CD4-positive, alpha-beta memory T cell (primary cell): ENCODE results near the gene NRCAM. TPM values are rescaled to one million over a fixed set of nuclear protein-coding genes. Genes with fewer than 3 reads are reported as not detected.

Source experiments
- CTCF ChIA-PET: fragments of 350-600 bp; sonication (Branson Sonifier 250); formaldehyde crosslinking; loops from one replicate; lab custom pipeline; 2021; ENCODE audit warnings: inconsistent platforms; ENCODE audit not compliant: partially characterized antibody; lab: Charles Lee
- POLR2A ChIA-PET: fragments of 350-600 bp; sonication (Branson Sonifier 250); formaldehyde crosslinking; loops from one replicate; lab custom pipeline; 2021; ENCODE audit not compliant: partially characterized antibody; lab: Charles Lee
- DNase-seq, 5 donors: peaks; one replicate each; pipeline versions ENCODE4 v3.0.0 to v3.0.0-alpha.2; 2020 to 2022; ENCODE audit warnings: mixed read lengths in 1 of 5
- H3K27ac ChIP-seq: one replicate; pipeline ENCODE4 v1.7.0; 2013; ENCODE audit warnings: low read depth, low read length
- H3K27me3 ChIP-seq: 2 replicates; pipeline ENCODE4 v1.7.0; 2013; ENCODE audit warnings: mild to moderate bottlenecking, low read length, moderate library complexity; ENCODE audit not compliant: insufficient read depth
- H3K36me3 ChIP-seq: 2 replicates; pipeline ENCODE4 v1.7.0; 2013; ENCODE audit warnings: mild to moderate bottlenecking, low read length, moderate library complexity; ENCODE audit not compliant: insufficient read depth
- H3K4me1 ChIP-seq: 2 replicates; pipeline ENCODE4 v1.7.0; 2013; ENCODE audit warnings: mild to moderate bottlenecking, low read length, moderate library complexity; ENCODE audit not compliant: insufficient read depth
- H3K4me3 ChIP-seq, 2 donors: one replicate each; pipeline ENCODE4 v1.7.0; 2013; ENCODE audit warnings: low read length in 2 of 2, mild to moderate bottlenecking in 1 of 2
- H3K9me3 ChIP-seq, 2 donors: one replicate each; pipeline ENCODE4 v1.7.0; 2013; ENCODE audit warnings: low read length in 2 of 2, control low read depth in 1 of 2; ENCODE audit not compliant: control insufficient read depth in 1 of 2
- H3K27ac Mint-ChIP-seq, 7 donors: one replicate each; pipeline ENCODE4 v1.8.0; 2020 to 2021; ENCODE audit warnings: mixed read lengths in 7 of 7, mild to moderate bottlenecking in 6 of 7, inconsistent platforms in 3 of 7, moderate library complexity in 3 of 7
- H3K27me3 Mint-ChIP-seq, 2 donors: one replicate each; pipeline ENCODE4 v1.8.0; 2020 to 2021; ENCODE audit warnings: mixed read lengths in 2 of 2
- H3K36me3 Mint-ChIP-seq, 2 donors: one replicate each; pipeline ENCODE4 v1.8.0; 2020 to 2021; ENCODE audit warnings: mixed read lengths in 2 of 2, inconsistent platforms in 1 of 2, mild to moderate bottlenecking in 1 of 2
- H3K4me1 Mint-ChIP-seq, 4 donors: one replicate each; pipeline ENCODE4 v1.8.0; 2020 to 2021; ENCODE audit warnings: mixed read lengths in 4 of 4, mild to moderate bottlenecking in 1 of 4
- H3K4me3 Mint-ChIP-seq, 8 donors: one replicate each; pipeline ENCODE4 v1.8.0; 2020 to 2021; ENCODE audit warnings: mixed read lengths in 8 of 8, mild to moderate bottlenecking in 7 of 8, moderate library complexity in 6 of 8, inconsistent platforms in 3 of 8
- H3K9me3 Mint-ChIP-seq, 8 donors: one replicate each; pipeline ENCODE4 v1.8.0; 2020 to 2021; ENCODE audit warnings: mixed read lengths in 8 of 8, mild to moderate bottlenecking in 5 of 8, inconsistent platforms in 3 of 8, moderate library complexity in 1 of 8
- intact Hi-C: fragments of 100-400 bp; cut with micrococcal nuclease; formaldehyde crosslinking; loops from one replicate; pipeline ENCODE4 v1.15.1; 2023
- polyA plus RNA-seq, 2 donors: library from polyadenylated mRNA; unstranded; fragments of 300-500 nt; fragmentation: Illumina TruSeq; gene quantifications; one replicate each; pipeline ENCODE4 v1.2.3, GENCODE V29; 2021
- total RNA-seq, 2 experiments: library from RNA; stranded (reverse); gene quantifications; one replicate each; pipeline ENCODE4 v1.2.3, GENCODE V29; 2021

The NRCAM gene
- total and polyA plus RNA-seq, 4 experiments from 2014 or later, result 0.22 to 0.41 (median 0.32) TPM; not detected in 1

DNA sequence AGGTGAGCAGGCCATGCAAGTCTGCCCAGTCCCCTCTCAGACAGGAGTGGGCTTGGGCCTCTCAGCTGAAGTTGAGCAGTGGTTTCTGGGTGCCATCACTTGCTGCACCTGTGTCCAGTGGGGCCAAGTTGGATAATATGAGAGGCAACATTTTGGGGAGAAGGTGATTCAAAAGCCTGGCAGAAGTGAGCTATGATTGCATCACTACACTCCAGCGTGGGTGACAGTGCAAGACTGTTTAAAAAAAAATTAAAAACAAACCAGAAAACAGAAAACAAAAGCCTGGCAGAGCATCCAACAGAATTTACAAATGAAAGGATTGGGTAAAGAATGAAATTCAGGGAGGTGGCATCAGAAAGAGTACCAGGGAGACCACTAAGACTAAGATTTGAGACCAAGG is 204.5 kb downstream of the NRCAM start:
- H3K4me3 ChIP-seq, result no peak overlapping the region
- peaks cover 0 to 13% (median 4%) of the 10 kb centered on the region in 8 donors for H3K9me3 Mint-ChIP-seq
- no peak overlapping the region for H3K4me3 Mint-ChIP-seq
- H3K27me3 ChIP-seq, result no peaks in the 10 kb centered on the region
- peaks cover 3 to 6% of the 10 kb centered on the region in 2 donors for H3K27me3 Mint-ChIP-seq
- H3K27ac Mint-ChIP-seq, result no peak overlapping the region
- H3K27ac ChIP-seq, result no peak overlapping the region
- H3K36me3 Mint-ChIP-seq, result no peaks in the 10 kb centered on the region
- no peaks in the 10 kb centered on the region for H3K4me1 Mint-ChIP-seq
- intact Hi-C loops, result no loop called here
- ChIA-PET POLR2A (no interaction called here), CTCF (no interaction called here)
- no peaks in the 10 kb centered on the region for H3K9me3 ChIP-seq
- H3K4me1 ChIP-seq, result no peaks in the 10 kb centered on the region
- no peaks in the 10 kb centered on the region for H3K36me3 ChIP-seq
- no peak for DNase-seq

- ChIA-PET POLR2A (no interaction called here), CTCF (no interaction called here)
- peaks cover 0 to 7% (median 1%) of the 10 kb centered on the region in 8 donors for H3K9me3 Mint-ChIP-seq
Measured at GRCh38 chr7:108249453-108249852, 206.8 kb downstream of the NRCAM start.

GRCh38 chr7:108248821-108249220 is 207.4 kb downstream of the NRCAM start:
- Histone ChIP-seq H3K36me3 (no peaks in the 10 kb centered on the region), H3K9me3 (no peaks in the 10 kb centered on the region), H3K4me1 (no peaks in the 10 kb centered on the region), H3K27ac (no peak overlapping the region), H3K27me3 (no peaks in the 10 kb centered on the region), H3K4me3 (no peak overlapping the region)
- no peak for DNase-seq
- POLR2A ChIA-PET, result no interaction called here
- H3K27me3 Mint-ChIP-seq, result peaks cover 3 to 6% of the 10 kb centered on the region in 2 donors
- H3K27ac Mint-ChIP-seq, result no peak overlapping the region
- no peaks in the 10 kb centered on the region for H3K4me1 Mint-ChIP-seq
- no peak overlapping the region for H3K4me3 Mint-ChIP-seq
- intact Hi-C loops, result no loop called here
- CTCF ChIA-PET, result no interaction called here
- H3K9me3 Mint-ChIP-seq, result peaks cover 0 to 4% (median under 1%) of the 10 kb centered on the region in 8 donors
- H3K36me3 Mint-ChIP-seq, result no peaks in the 10 kb centered on the region

More at GRCh38 chr7:108249453-108249852, 206.8 kb downstream of the NRCAM start:
- Mint-ChIP-seq H3K36me3 (no peaks in the 10 kb centered on the region), H3K4me3 (no peak overlapping the region), H3K27me3 (peaks cover 3 to 6% of the 10 kb centered on the region in 2 donors), H3K27ac (no peak overlapping the region), H3K4me1 (no peaks in the 10 kb centered on the region)
- DNase-seq, result no peak
- no peaks in the 10 kb centered on the region for H3K9me3 ChIP-seq
- no peaks in the 10 kb centered on the region for H3K36me3 ChIP-seq
- no peaks in the 10 kb centered on the region for H3K4me1 ChIP-seq
- intact Hi-C loops, result no loop called here
- H3K27me3 ChIP-seq, result no peaks in the 10 kb centered on the region
- H3K4me3 ChIP-seq, result no peak overlapping the region
- H3K27ac ChIP-seq, result no peak overlapping the region

DNA sequence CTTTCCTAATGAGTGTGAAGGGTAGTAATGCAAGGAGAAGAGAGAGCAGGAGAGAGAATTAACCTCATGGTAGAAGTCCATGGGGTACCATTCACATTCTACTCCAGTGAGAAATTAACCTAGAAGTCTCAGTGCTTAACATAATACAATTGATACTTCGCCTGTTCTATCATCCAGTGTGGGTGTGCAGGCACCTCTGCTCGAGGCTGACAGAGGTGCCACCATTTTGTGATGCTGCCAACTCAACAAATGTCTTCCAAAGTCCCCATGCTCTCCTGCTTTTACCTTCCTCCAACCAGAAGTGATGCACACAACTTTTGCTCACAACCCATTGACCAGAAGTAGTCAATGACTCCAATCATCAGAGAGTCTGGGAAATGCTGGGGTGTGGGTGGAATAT is 207.8 kb downstream of the NRCAM start:
- ChIA-PET POLR2A (no interaction called here), CTCF (no interaction called here)
- Histone ChIP-seq H3K27ac (no peak overlapping the region), H3K9me3 (no peaks in the 10 kb centered on the region), H3K4me3 (no peak overlapping the region), H3K27me3 (no peaks in the 10 kb centered on the region), H3K36me3 (no peaks in the 10 kb centered on the region), H3K4me1 (no peaks in the 10 kb centered on the region)
- peaks cover 0 to 4% (median 0%) of the 10 kb centered on the region in 8 donors for H3K9me3 Mint-ChIP-seq
- H3K27ac Mint-ChIP-seq, result no peak overlapping the region
- DNase-seq, result no peak
- intact Hi-C loops, result no loop called here
- H3K4me3 Mint-ChIP-seq, result no peak overlapping the region
- peaks cover 3 to 6% of the 10 kb centered on the region in 2 donors for H3K27me3 Mint-ChIP-seq
- H3K4me1 Mint-ChIP-seq, result no peaks in the 10 kb centered on the region
- no peaks in the 10 kb centered on the region for H3K36me3 Mint-ChIP-seq

- Mint-ChIP-seq H3K27ac (no peak overlapping the region), H3K4me3 (no peak overlapping the region), H3K36me3 (no peaks in the 10 kb centered on the region), H3K27me3 (peaks cover 3 to 9% of the 10 kb centered on the region in 2 donors), H3K4me1 (no peaks in the 10 kb centered on the region), H3K9me3 (peaks cover 0 to 4% (median 0%) of the 10 kb centered on the region in 8 donors)
- no peaks in the 10 kb centered on the region for H3K36me3 ChIP-seq
- no peak overlapping the region for H3K4me3 ChIP-seq
- DNase-seq, result no peak
- ChIA-PET POLR2A (no interaction called here), CTCF (no interaction called here)
- no peak overlapping the region for H3K27ac ChIP-seq
- H3K9me3 ChIP-seq, result no peaks in the 10 kb centered on the region
- H3K4me1 ChIP-seq, result no peaks in the 10 kb centered on the region
- intact Hi-C loops, result no loop called here
- no peaks in the 10 kb centered on the region for H3K27me3 ChIP-seq
Measured at GRCh38 chr7:108247614-108248013, 208.6 kb downstream of the NRCAM start.

DNA sequence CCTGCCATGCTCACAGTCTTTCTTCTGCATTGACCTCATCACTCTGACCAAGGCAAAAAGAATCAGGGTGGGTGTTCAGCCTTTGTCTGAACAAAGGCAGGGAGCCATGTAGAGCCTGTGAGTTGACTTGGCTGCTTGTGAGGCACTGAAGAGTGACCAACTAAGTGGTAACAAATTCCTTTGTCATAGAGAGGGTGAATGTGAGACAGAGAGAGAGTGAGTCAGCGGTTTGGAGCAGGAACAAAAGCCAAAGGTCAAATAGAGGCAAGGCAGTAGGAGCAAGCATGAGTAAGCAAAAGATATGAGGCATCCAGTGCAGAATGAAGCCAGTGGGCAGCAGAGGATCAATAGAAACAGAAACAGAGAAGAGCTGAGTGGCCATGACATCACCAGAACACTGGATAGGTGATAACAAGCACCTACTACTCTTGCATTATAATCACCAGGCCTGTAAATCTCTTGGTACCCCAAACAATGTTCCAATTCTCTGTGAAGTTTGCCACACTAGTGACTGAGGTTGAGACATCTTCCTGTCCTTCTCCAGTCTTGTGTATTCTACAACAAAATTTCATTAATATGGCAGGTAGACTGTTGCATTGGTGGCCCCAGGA is 209.9 kb downstream of the NRCAM start:
- Mint-ChIP-seq H3K27ac (peak overlapping the region in 1 of 7 donors; percentile 19), H3K27me3 (peaks cover 1 to 9% of the 10 kb centered on the region in 2 donors), H3K36me3 (no peaks in the 10 kb centered on the region), H3K9me3 (peaks cover 0 to 4% (median 0%) of the 10 kb centered on the region in 8 donors), H3K4me3 (no peak overlapping the region), H3K4me1 (no peaks in the 10 kb centered on the region)
- Histone ChIP-seq H3K4me3 (no peak overlapping the region), H3K27me3 (no peaks in the 10 kb centered on the region), H3K27ac (no peak overlapping the region), H3K9me3 (no peaks in the 10 kb centered on the region), H3K36me3 (no peaks in the 10 kb centered on the region), H3K4me1 (no peaks in the 10 kb centered on the region)
- ChIA-PET CTCF (no interaction called here), POLR2A (no interaction called here)
- no peak for DNase-seq
- intact Hi-C loops, result no loop called here

GRCh38 chr7:108245523-108246226 is 210.6 kb downstream of the NRCAM start:
- Mint-ChIP-seq H3K4me1 (no peaks in the 10 kb centered on the region), H3K9me3 (peaks cover 0 to 4% (median 0%) of the 10 kb centered on the region in 8 donors), H3K27me3 (peaks cover 0 to 9% of the 10 kb centered on the region in 2 donors), H3K4me3 (no peak overlapping the region), H3K36me3 (no peaks in the 10 kb centered on the region), H3K27ac (no peak overlapping the region)
- Histone ChIP-seq H3K4me1 (no peaks in the 10 kb centered on the region), H3K9me3 (no peaks in the 10 kb centered on the region), H3K36me3 (no peaks in the 10 kb centered on the region), H3K27me3 (no peaks in the 10 kb centered on the region), H3K4me3 (no peak overlapping the region), H3K27ac (no peak overlapping the region)
- ChIA-PET POLR2A (no interaction called here), CTCF (no interaction called here)
- no peak for DNase-seq
- intact Hi-C loops, result no loop called here
